Measurements from ENCODE around the gene PRR18.

Gene PRR18, protein sequence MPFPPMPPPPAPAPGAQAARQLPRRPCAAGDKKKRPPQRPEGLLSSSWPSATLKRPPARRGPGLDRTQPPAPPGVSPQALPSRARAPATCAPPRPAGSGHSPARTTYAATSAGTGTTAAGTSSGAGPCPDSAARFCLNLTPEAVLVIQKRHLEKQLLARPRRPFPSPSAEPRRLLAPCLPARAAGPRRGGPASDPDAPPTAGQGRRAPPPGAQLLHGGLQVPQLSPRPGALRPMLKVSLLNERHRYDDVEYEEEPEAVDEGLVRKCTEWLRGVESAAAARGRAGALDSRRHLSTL

DNA sequence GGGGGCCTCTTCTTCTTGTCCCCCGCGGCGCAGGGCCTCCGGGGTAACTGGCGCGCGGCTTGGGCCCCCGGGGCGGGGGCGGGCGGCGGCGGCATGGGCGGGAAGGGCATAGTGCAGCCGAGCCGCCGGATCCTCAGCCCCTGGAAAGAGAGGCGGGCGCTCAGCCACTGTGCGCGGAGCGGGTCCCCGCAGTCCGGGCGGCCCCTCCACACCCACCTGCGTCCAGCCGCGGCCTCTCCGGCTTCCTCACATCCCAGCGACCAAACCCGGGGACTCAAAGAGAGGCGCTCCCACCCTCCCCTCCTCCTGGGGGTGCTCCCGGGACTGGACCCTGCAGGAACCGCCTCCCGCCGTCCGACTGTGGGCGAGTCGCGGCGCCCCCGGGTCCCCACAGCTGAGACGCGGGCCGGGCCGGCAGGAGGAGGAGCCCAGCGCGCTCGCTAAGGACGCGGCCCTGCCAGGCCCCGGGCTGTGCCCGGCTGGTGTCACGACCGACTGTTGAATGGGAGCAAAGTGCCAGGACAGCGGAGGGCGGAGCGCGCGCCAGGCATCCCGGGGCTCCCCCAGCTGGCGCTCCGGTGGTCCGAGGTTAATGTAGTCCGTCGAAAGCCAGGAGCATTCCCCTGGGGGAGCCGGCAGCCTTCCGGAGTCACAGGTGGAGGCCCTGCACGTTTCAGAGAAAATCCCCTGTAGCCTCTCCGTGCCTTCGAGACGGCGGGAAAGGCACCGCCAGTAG, at the start of gene PRR18:
TSS of gene PRR18 (minus strand) at position 360 of the 736 bp plus-strand sequence. CDS start at position 110, 250 bp downstream.
- H3K36me3 ChIP-seq (replicated peaks): no peaks in the 10 kb centered on the region
- no peak for DNase-seq
- in situ Hi-C loops (cut with HindIII; ENCODE audit: low pct_ligation_motif_present, low sequenced_read_pairs): no loop called here
- TF ChIP-seq, protein P1, sequence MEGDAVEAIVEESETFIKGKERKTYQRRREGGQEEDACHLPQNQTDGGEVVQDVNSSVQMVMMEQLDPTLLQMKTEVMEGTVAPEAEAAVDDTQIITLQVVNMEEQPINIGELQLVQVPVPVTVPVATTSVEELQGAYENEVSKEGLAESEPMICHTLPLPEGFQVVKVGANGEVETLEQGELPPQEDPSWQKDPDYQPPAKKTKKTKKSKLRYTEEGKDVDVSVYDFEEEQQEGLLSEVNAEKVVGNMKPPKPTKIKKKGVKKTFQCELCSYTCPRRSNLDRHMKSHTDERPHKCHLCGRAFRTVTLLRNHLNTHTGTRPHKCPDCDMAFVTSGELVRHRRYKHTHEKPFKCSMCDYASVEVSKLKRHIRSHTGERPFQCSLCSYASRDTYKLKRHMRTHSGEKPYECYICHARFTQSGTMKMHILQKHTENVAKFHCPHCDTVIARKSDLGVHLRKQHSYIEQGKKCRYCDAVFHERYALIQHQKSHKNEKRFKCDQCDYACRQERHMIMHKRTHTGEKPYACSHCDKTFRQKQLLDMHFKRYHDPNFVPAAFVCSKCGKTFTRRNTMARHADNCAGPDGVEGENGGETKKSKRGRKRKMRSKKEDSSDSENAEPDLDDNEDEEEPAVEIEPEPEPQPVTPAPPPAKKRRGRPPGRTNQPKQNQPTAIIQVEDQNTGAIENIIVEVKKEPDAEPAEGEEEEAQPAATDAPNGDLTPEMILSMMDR (IDR thresholded peaks at IDR 0.05; ENCODE audit: low read depth, low read length, missing control alignments): no peak
- H3K27ac ChIP-seq: no peak within 1 kb of the TSS
- H3K4me3 ChIP-seq (ENCODE audit: low read depth, low read length): peak within 1 kb of the TSS; percentile 39
- H3K27me3 ChIP-seq (replicated peaks): peaks cover 51% of the 10 kb centered on the region

DNA sequence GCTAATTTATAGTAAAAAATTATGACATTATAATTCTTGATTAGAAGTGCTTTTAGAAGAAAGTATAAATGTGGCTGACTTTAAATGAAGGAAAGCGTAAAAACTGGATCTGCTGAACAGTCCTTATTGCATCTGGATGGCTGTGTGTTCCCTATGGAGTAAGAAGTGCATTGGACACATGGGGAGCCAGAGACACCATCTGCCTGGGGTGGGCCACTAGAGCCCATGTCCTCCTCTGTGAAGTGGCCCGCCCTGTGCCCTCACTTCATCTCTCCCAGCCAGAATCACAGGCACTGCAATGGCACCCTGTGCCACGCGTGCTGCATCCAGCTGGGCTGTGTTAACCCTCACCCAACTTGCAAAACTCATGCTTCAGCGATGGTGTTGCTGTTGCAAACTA, 47.4 kb upstream of the PRR18 start:
- TF ChIP-seq, protein P1 (IDR thresholded peaks at IDR 0.05; ENCODE audit: low read depth, low read length, missing control alignments): no peak
- DNase-seq: no peak
- H3K36me3 ChIP-seq (replicated peaks): no peaks in the 10 kb centered on the region
- H3K27ac ChIP-seq: no peak overlapping the region
- no peak overlapping the region for H3K4me3 ChIP-seq (ENCODE audit: low read depth, low read length)
- no peaks in the 10 kb centered on the region for H3K27me3 ChIP-seq (replicated peaks)
- in situ Hi-C loops (cut with HindIII; ENCODE audit: low pct_ligation_motif_present, low sequenced_read_pairs): no loop called here

DNA sequence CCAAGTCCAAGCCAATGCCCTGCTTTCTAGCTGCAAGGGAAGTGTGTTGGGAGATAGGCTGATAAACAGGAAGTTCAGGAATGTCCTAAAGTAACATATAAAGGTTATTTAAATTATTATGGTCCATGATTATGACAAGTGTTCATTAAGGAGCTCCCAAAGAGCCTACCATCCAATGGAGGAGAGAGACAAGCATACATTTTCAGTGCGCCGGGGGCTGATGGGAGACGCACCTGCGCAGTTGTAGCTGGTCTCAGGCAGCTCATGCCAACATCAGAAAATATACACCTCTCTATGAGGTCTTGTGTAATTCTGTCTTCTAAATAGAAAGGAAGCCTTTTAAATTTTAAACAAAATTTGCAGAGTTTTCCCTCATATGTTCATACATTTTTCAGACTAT, 46.8 kb upstream of the PRR18 start:
- no peak overlapping the region for H3K27ac ChIP-seq
- no peak overlapping the region for H3K4me3 ChIP-seq (ENCODE audit: low read depth, low read length)
- TF ChIP-seq, protein P1 (IDR thresholded peaks at IDR 0.05; ENCODE audit: low read depth, low read length, missing control alignments): no peak
- H3K36me3 ChIP-seq (replicated peaks): no peaks in the 10 kb centered on the region
- no peaks in the 10 kb centered on the region for H3K27me3 ChIP-seq (replicated peaks)
- no peak for DNase-seq
- in situ Hi-C loops (cut with HindIII; ENCODE audit: low pct_ligation_motif_present, low sequenced_read_pairs): no loop called here

DNA sequence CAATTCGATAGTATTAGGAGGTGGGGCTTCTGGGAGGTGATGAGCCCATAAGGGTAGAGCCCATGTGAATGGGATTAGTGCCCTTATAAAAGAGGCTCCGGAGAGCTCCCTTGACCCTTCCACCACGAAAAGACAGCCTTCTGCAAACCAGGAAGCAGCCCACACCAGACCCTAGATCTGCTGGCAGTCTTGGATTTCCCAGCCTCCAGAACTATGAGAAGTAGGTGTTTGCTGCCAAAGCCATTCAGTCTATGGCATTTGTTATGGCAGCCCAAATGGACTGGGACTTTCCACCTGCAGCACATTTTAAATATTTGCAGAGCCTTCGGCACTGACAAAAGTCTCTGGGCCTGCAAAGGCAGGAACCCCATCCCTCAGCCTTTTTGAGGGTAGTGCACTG, 46.0 kb upstream of the PRR18 start:
- TF ChIP-seq, protein P1 (IDR thresholded peaks at IDR 0.05; ENCODE audit: low read depth, low read length, missing control alignments): no peak
- no peaks in the 10 kb centered on the region for H3K36me3 ChIP-seq (replicated peaks)
- DNase-seq: no peak
- H3K4me3 ChIP-seq (ENCODE audit: low read depth, low read length): no peak overlapping the region
- H3K27me3 ChIP-seq (replicated peaks): no peaks in the 10 kb centered on the region
- in situ Hi-C loops (cut with HindIII; ENCODE audit: low pct_ligation_motif_present, low sequenced_read_pairs): no loop called here
- H3K27ac ChIP-seq: no peak overlapping the region

DNA sequence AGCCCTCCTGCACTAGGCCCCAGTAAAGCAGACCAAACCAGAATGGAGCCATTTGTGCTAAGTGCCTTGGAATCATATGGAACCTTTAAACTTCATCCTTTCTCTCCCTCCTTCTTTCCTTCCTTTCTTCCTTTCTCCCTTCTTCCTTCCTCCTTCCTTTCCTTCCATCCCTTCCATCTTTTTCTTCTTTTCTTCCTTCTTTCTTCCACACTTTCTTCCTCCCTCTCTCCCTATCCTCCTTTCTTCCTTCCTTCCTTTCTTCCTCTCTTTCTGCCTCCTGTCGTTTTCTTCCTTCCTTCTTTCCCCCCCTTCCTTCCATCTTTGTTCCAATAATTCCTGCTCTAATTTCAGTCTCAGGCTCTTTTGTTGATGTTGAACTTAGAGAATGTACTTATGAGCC, 45.3 kb upstream of the PRR18 start:
- no peak for DNase-seq
- TF ChIP-seq, protein P1 (IDR thresholded peaks at IDR 0.05; ENCODE audit: low read depth, low read length, missing control alignments): no peak
- Histone ChIP-seq H3K27ac (no peak overlapping the region), H3K27me3 (replicated peaks) (no peaks in the 10 kb centered on the region), H3K4me3 (ENCODE audit: low read depth, low read length) (no peak overlapping the region), H3K36me3 (replicated peaks) (no peaks in the 10 kb centered on the region)
- in situ Hi-C loops (cut with HindIII; ENCODE audit: low pct_ligation_motif_present, low sequenced_read_pairs): no loop called here

Data from brain microvascular endothelial cell (primary cell).